HG03469 (cell line): Measurements from ENCODE around the gene SEPHS2.
A peak's percentile ranks its signal among the peaks of the same experiment; 100 is the strongest.
"Not testable (repeated sequence)": the region's sequence is repeated elsewhere in the genome, so short reads cannot be mapped to it uniquely, and the experiment has no call there.

Experiments used
- ATAC-seq: cut with Tn5 transposase; IDR thresholded peaks from one replicate; pipeline ENCODE4 v1.9.1; 2021; ENCODE audit warnings: mild to moderate bottlenecking, moderate library complexity, moderate number of reproducible peaks; ENCODE audit not compliant: unreplicated experiment

SEPHS2 gene

DNA sequence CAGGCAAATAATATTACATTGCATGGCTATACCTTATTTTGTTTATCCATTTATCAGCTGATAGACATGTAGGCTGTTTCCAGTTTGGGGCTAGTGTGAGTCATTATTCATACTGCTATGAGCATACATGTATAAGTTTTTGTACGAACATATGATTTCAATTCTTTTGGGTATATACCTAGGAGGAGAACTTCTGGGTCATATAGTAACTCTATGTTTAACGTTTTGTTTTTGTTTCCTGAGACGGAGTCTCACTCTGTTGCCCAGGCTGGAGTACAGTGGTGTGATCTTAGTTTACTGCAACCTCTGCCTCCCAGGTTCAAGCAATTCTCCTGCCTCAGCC lies 24.5 kb upstream of the SEPHS2 start:
- no peak for ATAC-seq

DNA sequence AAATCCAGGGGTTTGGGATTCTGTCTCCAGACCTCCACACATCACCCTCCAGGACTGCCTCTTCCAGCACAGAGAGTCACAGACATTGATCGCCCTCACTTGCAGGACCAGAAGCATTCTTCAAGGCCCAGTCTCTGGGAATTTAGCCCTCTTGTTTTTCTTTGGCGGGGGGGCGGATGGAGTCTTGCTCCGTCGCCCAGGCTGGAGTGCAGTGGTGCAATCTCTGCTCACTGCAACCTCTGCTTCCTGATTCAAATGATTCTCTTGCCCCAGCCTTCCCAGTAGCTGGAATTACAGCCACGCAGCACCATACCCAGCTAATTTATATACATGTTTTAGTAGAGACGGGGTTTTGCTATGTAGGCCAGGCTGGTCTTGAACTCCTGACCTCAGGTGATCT lies 18.4 kb upstream of the SEPHS2 start:
- ATAC-seq, result no peak

DNA sequence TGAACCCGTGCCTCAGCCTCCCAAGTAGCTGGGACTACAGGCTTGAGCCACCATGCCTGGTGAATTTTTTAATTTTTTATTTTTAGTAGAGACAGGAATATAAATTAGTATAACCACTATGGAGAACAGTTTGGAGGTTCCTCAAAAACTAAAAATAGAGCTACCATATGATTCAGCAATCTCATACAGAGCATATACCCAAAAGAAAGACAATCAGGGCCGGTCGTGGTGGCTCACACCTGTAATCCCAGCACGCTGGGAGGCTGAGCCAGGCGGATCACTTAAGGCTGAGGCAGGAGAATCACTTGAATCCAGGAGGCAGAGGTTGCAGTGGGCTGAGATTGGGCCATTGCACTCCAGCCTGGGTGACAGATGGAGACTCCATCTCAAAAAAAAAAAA lies 15.8 kb upstream of the SEPHS2 start:
- ATAC-seq, result not testable (repeated sequence)

DNA sequence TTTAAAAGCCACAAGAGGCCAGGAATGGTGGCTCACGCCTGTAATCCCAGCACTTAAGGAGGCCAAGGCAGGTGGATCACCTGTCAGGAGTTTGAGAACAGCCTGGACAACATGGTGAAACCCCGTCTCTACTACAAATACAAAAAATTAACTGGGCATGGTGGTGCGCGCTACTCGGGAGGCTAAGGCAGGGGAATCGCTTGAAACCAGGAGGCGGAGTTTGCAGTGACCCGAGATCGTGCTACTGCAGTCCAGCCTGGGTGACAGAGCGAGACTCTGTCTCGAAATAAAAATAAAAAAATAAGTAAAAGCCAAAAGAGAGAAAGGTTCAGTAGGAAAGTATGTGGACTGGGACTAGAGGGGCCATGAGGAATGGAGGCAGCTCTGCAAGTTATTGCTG lies 13.8 kb upstream of the SEPHS2 start:
- no peak for ATAC-seq

GRCh38 chr16:30458561-30459394 lies 13.1 kb upstream of the SEPHS2 start:
- peak; percentile 77 for ATAC-seq

DNA sequence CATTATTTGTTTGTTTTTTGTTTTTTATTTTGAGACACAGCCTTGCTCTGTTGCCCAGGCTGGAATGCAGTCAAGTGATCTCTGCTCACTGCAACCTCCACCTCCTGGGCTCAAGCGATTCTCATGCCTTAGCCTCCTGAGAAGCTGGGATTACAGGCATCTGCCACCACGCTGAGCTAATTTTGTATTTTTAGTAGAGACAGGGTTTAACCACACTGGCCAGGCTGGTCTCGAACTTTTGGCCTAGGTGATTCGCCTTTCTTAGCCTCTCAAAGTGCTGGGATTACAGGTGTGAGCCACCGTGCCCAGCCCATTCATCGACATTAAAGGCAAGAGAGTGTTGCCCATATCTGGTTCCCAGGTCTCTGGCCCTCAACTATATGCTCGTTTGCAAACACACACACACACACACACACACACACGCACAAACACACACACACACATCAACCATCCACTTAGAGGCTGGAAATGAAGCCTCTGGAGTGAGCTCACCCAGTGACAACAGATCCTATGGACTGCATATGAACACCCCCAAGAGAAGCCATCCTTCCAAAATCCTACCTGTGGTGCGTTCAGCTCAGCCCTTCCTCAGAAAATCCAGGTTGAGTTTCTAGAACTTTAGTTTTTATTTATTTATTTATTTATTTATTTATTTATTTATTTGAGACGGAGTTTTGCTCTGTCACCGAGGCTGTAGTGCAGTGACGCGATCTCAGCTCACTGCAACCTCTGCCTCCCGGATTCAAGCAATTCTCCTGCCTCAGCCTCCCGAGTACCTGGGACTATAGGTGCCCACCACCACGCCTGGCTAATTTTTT lies 12.3 kb upstream of the SEPHS2 start:
- ATAC-seq, result no peak

DNA sequence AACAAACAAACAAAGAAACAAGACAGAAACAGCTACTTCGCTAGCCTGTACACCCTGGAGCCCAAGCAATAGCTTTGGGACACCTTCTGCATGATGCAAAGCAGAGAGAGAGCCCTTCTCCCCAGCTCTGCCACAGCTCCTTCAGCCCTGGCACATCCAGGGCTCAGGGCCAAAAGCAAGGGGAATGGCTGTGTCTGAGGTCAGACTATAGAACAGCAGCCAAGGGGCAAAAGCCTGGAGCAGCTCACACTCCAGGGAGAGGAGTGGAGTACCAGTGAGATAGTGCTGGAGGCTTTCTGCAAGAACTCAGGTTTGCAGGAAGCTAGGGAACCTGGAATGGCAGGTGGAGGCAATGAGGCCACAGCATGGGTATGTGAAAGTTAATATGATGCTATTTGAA lies 11.6 kb upstream of the SEPHS2 start:
- no peak for ATAC-seq

DNA sequence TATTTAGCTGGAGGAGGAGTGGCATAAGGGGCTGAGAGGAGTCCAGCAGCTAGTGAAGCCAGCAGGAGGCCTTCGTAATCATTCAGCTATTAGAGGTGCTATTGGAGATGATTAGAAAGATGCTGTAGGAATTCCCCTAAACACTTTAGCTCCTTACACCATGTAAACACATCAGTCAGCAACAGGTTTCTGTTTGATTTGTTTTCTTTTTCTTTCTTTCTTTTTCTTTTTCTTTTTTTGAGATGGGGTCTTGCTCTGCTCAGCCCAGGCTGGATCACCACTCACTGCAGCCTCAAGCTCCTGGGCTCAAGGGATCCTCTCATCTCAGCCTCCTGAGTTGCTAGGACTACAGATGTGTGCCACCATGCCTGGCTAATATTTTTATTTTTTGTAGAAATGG lies 10.6 kb upstream of the SEPHS2 start:
- ATAC-seq, result no peak

GRCh38 chr16:30452709-30453580 lies 7.3 kb upstream of the SEPHS2 start:
- not testable (repeated sequence) for ATAC-seq

- no peak for ATAC-seq
These were observed 3.4 kb upstream of the SEPHS2 start for GRCh38 chr16:30449116-30449435.

DNA sequence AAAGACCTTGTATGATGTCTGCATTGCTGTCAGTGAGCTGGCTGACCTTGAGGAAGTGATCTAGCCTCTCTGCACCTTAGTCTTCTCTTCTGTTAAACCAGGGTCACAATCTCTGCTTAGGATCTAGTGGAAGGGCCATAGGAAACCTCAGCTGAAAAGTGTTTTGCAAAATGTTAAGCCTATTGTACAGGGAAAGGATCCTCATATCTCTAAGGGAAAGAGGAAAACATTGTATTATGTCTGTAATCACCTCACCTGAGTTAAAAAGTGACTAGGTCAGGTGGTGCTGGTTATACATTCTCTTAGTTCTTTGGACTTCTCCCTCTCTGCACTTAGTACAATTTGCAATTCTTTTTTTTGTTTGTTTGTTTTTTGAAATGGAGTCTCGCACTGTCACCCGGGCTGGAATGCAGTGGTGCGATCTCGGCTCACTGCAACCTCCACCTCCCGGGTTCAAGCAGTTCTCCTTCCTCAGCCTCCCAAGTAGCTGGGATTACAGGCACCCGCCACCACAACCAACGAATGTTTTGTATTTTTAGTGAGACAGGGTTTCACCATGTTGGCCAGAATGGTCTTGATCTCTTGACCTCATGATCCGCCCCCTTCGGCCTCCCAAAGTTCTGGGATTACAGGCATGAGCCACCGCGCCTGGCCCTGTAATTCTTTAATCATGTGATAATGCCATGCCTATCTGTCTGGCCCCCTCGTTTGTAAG lies 2.0 kb upstream of the SEPHS2 start:
- ATAC-seq, result no peak

DNA sequence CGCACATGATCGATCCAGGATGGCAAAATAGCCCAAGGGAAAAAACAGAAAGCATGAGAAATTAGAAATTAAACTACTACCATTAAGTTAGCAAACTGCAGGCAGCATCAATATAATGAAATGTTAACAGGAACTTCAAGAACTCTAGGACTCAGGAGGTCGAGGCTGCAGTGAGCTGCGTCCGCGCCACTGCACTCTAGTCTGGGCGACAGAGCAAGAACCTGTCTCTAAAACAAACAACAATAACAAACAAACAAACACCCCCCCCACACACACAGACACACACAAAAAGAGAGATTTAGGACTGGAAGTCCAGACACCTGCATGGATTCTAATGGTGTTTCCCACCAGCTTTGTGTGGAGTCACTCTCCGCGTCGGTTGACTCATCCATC lies 525 bp upstream of the SEPHS2 start:
- ATAC-seq, result no peak

GRCh38 chr16:30445149-30445407 lies 596 bp downstream of the SEPHS2 start:
- ATAC-seq, result peak; percentile 5

DNA sequence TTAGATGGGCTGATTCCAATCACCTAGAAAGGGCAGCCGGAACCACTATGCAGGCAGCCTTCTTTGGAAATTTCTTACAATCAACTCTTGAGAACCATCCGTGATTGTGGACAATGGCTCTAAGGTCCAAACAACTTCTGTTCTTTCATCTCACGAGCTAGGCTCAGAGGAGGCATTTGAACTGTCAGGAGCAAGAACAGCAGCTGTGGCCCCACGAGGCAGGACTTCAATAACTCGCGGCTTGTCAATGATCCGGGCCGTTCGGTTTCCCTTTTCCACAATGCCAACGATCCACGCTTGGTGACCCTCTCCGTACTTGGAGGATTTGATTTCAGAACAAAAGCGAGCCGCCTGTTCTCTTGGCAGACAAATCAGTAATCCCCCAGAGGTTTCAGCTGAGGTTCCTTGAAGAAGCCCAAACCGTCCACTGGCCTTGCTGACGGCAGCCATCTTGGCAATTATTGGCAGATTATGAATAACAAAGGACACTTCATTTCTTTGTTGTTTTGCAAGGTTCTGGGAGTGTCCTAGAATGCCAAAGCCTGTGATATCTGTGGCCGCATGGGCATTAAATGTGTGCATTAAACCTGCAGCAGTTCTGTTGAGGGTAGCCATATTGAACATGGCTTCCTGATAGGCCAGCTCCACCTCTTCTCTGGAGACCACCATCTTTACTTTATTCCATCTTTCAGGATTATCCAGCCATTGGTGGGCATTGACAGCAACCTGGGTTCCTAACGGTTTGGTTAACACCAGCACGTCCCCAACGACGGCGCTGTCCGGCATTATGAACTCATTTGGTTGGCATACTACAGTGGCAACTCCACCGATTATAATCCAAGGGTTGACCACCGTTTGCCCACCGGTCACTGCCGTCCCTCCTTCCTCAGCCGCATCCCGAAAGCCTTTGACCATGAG lies 1.2 kb downstream of the SEPHS2 start:
- no peak for ATAC-seq

- no peak for ATAC-seq
These were observed 2.0 kb downstream of the SEPHS2 start for GRCh38 chr16:30443631-30444030.

DNA sequence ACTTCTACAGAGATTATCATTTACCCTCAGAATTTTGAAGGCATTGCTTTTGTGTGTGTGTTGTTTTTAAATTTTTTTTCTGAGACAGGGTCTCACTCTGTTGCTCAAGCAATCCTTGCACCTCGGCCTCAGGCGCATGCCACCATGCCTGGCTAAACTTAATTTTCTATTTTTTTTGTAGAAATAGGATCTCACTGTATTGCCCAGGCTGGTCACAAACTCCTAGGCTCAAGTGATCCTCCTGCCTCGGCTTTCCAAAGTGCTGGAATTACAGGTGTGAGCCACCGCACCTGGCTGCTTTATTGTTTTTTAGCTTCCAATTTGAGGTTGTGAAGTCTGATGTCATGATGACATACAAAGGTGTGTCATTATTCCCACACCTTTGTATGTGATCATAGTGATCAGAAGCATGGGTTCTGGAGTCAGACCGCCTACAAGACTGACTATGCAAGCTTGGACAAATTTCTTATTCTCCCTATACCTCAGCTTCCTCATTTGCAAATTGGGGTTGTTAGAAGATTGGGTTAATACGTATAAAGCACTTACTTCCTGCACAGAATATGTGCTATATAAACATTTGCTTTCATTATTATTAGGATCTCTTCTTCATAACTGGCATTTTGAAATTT lies 5.8 kb downstream of the SEPHS2 start:
- no peak for ATAC-seq

- no peak for ATAC-seq
These were observed 6.8 kb downstream of the SEPHS2 start for GRCh38 chr16:30438835-30439234.

GRCh38 chr16:30437511-30438046 lies 8.1 kb downstream of the SEPHS2 start:
- no peak for ATAC-seq

DNA sequence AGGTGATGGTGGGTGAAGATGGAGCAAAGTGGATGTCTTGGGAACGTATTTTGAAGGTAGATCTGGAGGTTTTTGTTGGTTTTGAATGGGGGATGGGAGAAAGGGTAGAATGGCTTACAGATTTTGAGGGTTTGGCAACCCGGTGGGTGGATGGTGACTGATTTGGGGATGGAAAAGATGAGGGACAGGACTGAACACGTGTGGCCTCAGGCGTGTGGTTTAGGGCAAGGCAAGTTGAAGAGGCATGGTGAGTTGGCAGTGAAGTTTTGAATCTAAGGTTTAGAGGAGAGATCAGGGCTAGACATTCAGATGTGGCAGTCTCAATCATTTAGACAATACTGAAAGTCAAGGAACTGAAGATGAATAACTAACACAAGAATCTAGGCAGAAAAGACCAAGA lies 10.8 kb downstream of the SEPHS2 start:
- no peak for ATAC-seq
